ENCODE data around the gene MAST3. TPM values are rescaled to one million over a fixed set of nuclear protein-coding genes. Genes with fewer than 3 reads are reported as not detected.

The MAST3 gene
- total and polyA plus RNA-seq, 2 of the 8 experiments (the other 6 are each of a cell fraction or from before 2014, with no cell fraction given) = 3.4 to 9.0 TPM

DNA sequence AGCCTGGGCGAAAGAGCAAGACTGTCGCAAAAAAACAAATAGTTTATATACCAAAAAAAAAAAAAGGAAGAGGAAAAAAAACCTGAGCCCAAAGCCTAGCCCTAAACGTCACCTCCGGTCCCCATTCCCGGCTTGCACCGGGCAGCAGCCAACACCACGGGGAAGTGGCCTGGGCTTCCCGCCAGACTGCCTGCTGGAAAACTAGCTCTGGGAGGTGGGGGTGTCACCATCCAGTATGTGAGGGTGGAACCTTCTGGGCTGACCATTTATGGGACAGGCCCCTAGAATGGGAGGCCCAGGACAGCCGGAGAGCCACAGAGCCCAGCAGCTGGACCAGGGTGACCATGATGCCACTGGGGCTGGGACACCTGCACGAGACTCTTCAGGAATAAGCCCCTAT lies 48.2 kb upstream of the MAST3 start:
- Histone ChIP-seq H3K14ac (ENCODE audit: insufficient read length) (no peak overlapping the region), H2AK5ac (ENCODE audit: low read depth, low read length) (no peak overlapping the region), H3K4ac (replicated peaks; ENCODE audit: insufficient read length, low read depth, low read length) (no peak overlapping the region), H3K56ac (replicated peaks; ENCODE audit: insufficient read length, low read depth, low read length) (no peak overlapping the region), H3K79me1 (ENCODE audit: low read depth, low read length) (no peaks in the 10 kb centered on the region), H2BK5ac (ENCODE audit: low read depth, low read length) (no peak overlapping the region), H2BK15ac (ENCODE audit: low read length) (no peak overlapping the region), H3K36me3 (ENCODE audit: control insufficient read depth in 2 of 4, insufficient read depth in 4 of 4, low read length in 3 of 4) (no peaks in the 10 kb centered on the region), H3K23ac (ENCODE audit: insufficient read length) (no peak overlapping the region), H3K23me2 (ENCODE audit: low read depth, low read length) (0 out of 2 replicates have a peak, but pooled peaks cover 2% of the 10 kb centered on the region), H3K9me3 (ENCODE audit: insufficient read depth in 2 of 2, low read depth in 1 of 2, low read length in 1 of 2) (no peaks in the 10 kb centered on the region), H3K4me2 (ENCODE audit: insufficient read depth in 1 of 2, low read depth in 2 of 2, low read length in 2 of 2) (no peak overlapping the region), H3K27ac (ENCODE audit: low read depth, low read length) (no peak overlapping the region), H3K27me3 (replicated peaks in 1 of 4; ENCODE audit: control insufficient read depth in 3 of 4, extremely low read depth in 1 of 4, insufficient read depth in 3 of 4, low read length in 3 of 4) (no peaks in the 10 kb centered on the region), H2BK120ac (replicated peaks; ENCODE audit: low read depth, low read length) (no peak overlapping the region), H3K9ac (replicated peaks in 1 of 4; ENCODE audit: extremely low read depth in 1 of 4, low read depth in 3 of 4, low read length in 3 of 4) (no peak overlapping the region), H3K4me1 (replicated peaks in 1 of 4; ENCODE audit: control insufficient read depth in 3 of 4, insufficient read depth in 4 of 4, low read length in 3 of 4) (peaks cover 0 to 3% (median 1%) of the 10 kb centered on the region in 4 experiments; a peak in 2 of 7 replicates), H3K18ac (ENCODE audit: extremely low read depth, low read length) (no peak overlapping the region), H4K5ac (ENCODE audit: insufficient read length, low read depth, low read length) (no peak overlapping the region), H2BK12ac (ENCODE audit: low read depth, low read length) (no peak overlapping the region), H2AFZ (ENCODE audit: low read length) (no peak overlapping the region), H4K91ac (replicated peaks; ENCODE audit: insufficient read length, low read length) (no peak overlapping the region), H3K79me2 (ENCODE audit: control insufficient read depth in 1 of 2, insufficient read depth in 2 of 2, low read length in 2 of 2) (no peaks in the 10 kb centered on the region), H4K20me1 (replicated peaks in 1 of 2; ENCODE audit: control insufficient read depth in 1 of 2, insufficient read depth in 2 of 2, low read length in 2 of 2) (no peaks in the 10 kb centered on the region), H4K8ac (ENCODE audit: extremely low read depth, insufficient read depth, low read length) (no peak overlapping the region), H2BK20ac (ENCODE audit: low read length) (no peak overlapping the region), H3K4me3 (ENCODE audit: extremely low read depth in 1 of 4, insufficient read depth in 2 of 4, low read depth in 3 of 4, low read length in 4 of 4) (no peak overlapping the region)
- 97% methylated on average over 8 of the region's 10 CpGs; no CpG with 5 or more reads in 1 of the 2 experiments for WGBS, 2 experiments (ENCODE audit: extremely low coverage in 1 of 2, insufficient coverage in 1 of 2, insufficient read length in 1 of 2, insufficient replicate concordance in 2 of 2, low coverage in 1 of 2, low lambda C conversion rate in 2 of 2, missing lambda C conversion rate in 1 of 2)
- TF ChIP-seq GABPA (IDR thresholded peaks at IDR 0.05; ENCODE audit: borderline replicate concordance, insufficient read depth, low read length) (no peak), POLR2AphosphoS5 (IDR thresholded peaks at IDR 0.05; ENCODE audit: low read depth, low read length) (no peak), CREB1 (IDR thresholded peaks at IDR 0.05) (no peak), FOSL1 (IDR thresholded peaks at IDR 0.05; ENCODE audit: insufficient read depth, low read depth, low read length) (no peak), SP2 (IDR thresholded peaks at IDR 0.05; ENCODE audit: low read length) (no peak), SIRT6 (IDR thresholded peaks at IDR 0.05; ENCODE audit: low read length) (no peak), SIX5 (IDR thresholded peaks at IDR 0.05; ENCODE audit: low read depth, low read length) (no peak), EGR1 (IDR thresholded peaks at IDR 0.05; ENCODE audit: borderline replicate concordance, low read depth, low read length) (no peak), RXRA (IDR thresholded peaks at IDR 0.05; ENCODE audit: insufficient read depth, low read depth, low read length) (no peak), RBBP5 (IDR thresholded peaks at IDR 0.05; ENCODE audit: borderline replicate concordance, low read depth, low read length) (no peak), BACH1 (IDR thresholded peaks at IDR 0.05; ENCODE audit: low read length) (no peak), JUND (IDR thresholded peaks at IDR 0.05; ENCODE audit: low read length) (no peak)
- TF ChIP-seq, protein P1, sequence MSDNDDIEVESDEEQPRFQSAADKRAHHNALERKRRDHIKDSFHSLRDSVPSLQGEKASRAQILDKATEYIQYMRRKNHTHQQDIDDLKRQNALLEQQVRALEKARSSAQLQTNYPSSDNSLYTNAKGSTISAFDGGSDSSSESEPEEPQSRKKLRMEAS (IDR thresholded peaks at IDR 0.05) = no peak
- ChIA-PET POLR2A (ENCODE audit: partially characterized antibody) (no interaction called here), CTCF (ENCODE audit: partially characterized antibody) (interaction anchor here (1.0 kb wide), 1 partner anchor 42 kb away, joined by 3 read pairs; no protein-coding TSS in a partner anchor)
- DNase-seq (ENCODE audit: low read depth in 1 of 2, low spot score in 2 of 2) = no peak
- no peak for FAIRE-seq

Data from H1 (cell line).